HG03103 (cell line): ENCODE results near the gene CHN1.

ENCODE experiments used
- ATAC-seq: cut with Tn5 transposase; IDR thresholded peaks from one replicate; pipeline ENCODE4 v1.9.1; 2021; ENCODE audit warnings: low read depth; ENCODE audit not compliant: unreplicated experiment

CHN1 gene

DNA sequence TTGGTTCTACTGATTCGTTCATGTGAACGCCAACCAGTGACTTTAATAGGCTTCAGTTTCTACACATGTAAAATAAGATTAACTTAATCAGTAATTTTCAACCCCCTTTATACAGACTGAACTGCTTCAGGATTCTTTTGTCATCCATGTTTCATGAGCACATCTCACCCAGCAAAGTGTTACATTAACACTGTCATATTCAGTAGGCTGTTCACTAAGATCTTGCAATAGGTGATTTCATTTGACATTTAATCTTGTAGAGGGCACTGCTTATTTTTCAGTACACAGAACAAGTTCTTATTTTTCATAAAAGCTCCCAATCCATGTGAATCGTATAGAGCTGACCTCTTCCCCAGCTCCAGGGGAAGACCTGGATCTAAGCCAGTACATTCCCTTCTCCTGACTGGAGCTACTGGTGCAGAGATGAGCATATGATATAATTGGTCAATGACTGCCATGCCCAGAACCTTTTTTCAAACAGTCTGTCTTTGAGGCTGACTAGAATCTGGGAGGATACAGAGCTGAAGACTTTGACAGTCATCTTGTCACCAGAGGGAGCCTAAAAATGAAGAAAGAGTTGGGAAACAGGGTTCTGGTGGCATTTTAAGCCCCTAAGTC, 168.7 kb downstream of the CHN1 start:
- ATAC-seq: no peak

DNA sequence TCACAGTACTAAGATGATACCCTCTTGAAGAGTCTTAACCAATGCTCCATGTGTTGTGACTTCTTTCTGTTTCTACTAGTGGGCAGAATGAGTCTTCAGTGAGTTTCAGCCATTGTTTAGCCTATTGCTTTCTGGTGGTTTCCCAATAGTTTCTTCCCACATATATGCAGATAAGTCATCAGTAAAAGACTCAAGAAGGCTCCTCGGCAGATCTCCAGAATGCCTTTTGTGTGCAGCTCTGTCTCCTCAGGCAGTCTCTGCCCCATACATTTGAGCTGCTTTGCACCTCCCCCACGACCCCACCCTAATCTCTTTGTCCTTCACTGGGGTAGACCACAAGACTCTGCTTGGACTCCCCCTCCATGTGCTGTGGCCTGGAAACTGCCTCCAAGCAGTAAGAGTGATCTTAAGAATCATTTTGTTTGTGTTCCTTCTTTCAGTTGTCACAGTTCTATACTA, 169.4 kb downstream of the CHN1 start:
- ATAC-seq: no peak

- no peak for ATAC-seq
These were observed 171.4 kb downstream of the CHN1 start for GRCh38 chr2:174833737-174834136.

GRCh38 chr2:174830561-174830960, 174.6 kb downstream of the CHN1 start:
- ATAC-seq: no peak

DNA sequence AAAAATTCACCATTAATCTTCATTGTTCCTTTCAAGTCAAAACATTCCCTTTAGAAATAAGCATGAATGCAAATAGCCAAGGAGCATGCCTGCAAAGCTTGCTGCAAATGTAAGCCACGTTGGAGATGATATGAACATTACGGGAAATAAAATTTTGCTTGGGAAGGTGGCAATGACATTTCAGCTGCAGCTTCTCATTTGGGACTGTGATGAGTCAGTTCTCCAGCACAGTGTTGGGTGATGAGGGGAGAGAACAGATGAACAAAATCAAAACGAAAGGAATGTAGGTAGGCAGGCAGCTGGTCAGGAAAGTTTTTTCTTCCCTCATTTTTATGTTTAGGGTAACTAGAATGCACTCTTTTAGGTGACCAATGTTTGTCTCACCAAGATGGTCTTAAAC, 175.6 kb downstream of the CHN1 start:
- ATAC-seq: no peak

DNA sequence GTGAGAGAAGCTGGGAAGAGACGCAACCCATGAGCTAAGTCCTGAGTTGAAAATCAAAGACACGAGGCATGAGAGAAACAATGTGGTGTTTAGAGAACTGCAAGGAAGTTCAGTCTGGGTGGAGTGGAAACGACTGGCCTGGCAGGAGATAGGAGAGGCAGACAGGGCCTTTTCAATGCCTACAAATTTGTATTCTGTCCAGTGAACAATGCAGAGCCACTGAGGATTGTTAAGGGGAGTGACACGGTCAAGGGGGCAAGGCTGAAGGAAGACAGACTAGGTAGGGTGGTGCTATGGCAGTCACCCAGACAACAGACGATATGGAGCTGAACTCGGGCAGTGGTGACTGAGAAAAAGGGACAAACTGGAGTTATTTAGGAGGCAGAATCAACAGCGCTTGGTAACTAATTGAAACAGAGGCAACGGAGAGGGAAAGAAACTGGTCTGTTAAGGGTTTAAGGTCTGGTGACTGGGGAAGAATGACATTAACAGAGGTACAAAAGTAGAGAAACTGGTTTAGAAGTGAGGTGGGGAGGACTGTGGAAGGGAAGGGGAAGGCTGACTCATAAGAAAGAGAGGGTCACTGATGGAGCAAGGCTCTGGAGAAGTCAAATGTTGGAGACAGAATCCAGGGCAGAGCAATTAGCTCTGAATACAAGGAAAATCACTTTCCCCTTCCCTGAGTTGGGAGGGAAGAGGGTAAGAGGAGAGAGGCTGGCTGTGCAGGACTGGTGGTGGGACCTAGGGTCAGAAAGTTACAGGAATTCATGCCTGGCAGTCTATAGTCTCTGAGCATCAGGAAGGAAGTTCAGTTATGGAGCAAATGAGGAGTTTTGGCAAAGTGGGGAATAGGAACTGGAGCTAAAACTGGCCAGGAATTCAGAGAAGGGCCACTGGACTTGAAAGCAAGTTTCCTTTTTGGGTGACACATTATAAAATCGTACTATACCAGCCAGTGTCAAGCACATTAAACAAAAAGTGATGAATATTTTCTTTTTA, 177.5 kb downstream of the CHN1 start:
- ATAC-seq: no peak

DNA sequence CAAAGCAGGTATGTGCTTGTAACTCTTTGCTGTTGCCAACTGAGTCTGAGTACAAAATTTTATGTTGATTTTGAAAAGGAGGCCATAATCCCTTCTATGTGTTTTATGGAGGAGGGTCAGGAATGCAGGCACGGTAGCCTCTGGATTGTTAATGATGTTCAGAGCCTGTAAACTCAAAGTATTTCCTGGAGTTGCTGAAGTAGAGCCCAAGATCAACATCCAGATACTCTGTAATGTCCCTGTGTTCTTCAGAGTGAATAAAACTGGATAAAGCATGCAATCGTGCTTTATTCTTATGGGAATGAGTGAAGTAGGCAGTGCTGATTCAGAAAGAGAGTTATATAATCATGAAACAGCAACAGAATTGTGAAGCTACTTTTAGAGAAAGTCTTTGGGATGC, 179.1 kb downstream of the CHN1 start:
- ATAC-seq: no peak

DNA sequence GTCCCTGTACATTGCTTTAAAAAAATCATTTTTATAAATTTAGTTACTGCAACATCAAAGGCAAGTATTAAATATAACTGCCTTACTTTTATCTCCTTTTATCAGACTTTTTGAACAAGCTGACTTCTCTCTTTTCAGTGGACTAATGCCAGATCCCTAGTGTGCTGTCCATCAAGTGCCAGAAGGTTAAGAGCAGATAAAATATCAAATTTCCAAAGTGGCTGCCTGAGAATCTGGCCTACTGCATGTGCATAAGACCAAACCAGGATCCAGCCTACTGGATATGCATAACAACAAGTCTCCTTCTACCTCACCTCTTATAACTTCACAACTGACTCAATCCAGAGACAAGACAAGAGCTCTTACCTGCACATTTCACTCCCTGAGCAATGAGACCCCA, 181.1 kb downstream of the CHN1 start:
- no peak for ATAC-seq

- no peak for ATAC-seq
These were observed 183.6 kb downstream of the CHN1 start for GRCh38 chr2:174821628-174822027.

- ATAC-seq: no peak
These were observed 184.8 kb downstream of the CHN1 start for GRCh38 chr2:174820361-174820760.

GRCh38 chr2:174815526-174815925, 189.7 kb downstream of the CHN1 start:
- ATAC-seq: no peak

DNA sequence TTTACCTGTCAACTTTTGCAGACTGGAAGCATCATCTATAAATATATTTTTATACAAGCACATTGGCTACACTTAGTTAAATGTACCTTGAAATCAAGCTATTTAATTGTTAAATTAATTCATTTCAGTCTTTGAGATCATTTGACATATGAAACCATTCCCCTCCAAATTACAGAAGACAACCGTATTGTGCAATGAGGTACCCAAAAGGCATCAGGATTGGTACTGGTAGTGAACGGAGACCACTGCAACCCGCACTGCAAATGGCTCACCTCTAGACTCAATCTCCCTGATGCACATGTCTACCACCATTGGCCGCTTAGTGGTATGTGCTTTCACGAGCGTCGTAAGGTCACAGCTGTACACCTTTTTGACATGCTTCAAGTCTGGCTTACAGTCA, 193.1 kb downstream of the CHN1 start:
- ATAC-seq: no peak

GRCh38 chr2:174807931-174808330, 197.2 kb downstream of the CHN1 start:
- no peak for ATAC-seq

GRCh38 chr2:174805803-174806202, 199.4 kb downstream of the CHN1 start:
- no peak for ATAC-seq

DNA sequence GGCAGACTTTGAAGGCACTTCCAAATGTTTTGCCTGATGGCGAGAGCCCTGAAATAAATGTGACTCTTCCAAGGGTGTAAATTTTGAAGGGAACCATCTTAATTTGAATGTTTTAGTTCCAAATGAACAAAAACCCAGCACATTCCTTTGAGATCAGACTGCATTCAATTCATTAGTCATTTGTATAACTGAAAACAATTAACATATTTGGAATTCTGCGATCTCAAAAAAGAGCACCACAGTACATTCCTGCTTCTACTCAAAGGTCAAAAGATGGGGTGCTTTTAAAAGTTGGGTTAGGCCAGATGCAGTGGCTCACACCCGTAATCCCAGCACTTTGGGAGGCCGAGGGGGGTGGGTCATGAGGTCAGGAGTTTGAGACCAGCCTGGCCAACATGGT, 202.7 kb downstream of the CHN1 start:
- no peak for ATAC-seq

DNA sequence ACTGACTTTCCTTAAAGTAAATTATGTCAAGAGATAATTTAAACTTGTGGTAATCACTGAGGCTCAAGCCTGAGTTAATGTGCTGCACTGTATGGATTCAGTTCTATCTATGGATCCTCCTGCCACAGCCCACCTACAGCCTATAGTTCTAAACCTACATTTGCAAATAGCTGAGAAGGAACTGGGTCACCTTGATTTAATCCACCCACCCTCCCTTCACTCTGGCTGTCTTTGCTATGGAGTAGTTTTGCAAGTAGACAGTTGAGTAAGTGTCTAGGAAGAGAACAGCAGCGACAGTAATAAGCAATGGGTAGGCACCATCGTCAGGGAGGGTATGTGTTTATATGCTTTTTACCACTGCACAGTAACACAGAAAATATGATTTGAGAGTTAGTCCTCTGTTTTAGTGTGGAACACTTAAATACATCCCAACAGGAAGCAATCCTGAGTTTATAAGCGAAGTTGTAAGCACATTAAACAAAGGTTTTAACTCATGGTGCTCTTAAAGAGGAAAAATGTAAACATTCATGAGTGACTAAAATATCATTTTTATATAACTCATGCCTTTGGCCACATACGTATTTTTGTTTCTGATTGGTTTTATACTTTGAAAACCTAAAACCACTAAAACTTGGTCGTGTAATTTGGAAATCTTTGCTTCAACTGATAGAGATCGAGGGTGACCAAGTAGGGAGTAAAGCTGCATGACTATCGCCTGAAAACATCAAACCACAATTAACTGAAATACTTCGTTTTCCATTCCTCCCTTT, 204.6 kb downstream of the CHN1 start:
- ATAC-seq: no peak

- ATAC-seq: no peak
These were observed 206.4 kb downstream of the CHN1 start for GRCh38 chr2:174798801-174799200.

DNA sequence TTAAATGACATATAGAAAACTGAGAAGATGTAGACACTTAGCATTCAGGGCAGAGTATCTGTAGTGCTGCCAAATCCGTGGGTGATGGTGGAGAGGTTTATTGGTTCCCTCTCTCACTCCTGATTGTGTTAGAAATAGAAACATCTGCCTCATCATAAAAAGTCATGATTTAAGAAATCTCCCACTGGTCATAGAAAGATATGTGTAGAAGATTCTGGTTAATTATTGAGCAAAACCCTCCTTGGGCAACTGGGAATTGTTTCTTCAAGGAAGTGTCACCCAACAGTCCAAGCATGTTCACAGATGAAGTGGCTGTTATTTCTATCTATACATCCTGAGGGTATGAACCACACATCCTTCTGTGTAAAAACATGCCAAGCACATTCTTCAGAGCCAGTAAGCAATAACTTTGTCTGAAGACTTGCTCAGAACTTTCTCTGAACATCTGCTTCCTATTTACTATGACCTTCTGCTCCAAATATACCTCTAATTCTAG, 207.4 kb downstream of the CHN1 start:
- no peak for ATAC-seq

GRCh38 chr2:174796319-174796771, 208.8 kb downstream of the CHN1 start:
- no peak for ATAC-seq

DNA sequence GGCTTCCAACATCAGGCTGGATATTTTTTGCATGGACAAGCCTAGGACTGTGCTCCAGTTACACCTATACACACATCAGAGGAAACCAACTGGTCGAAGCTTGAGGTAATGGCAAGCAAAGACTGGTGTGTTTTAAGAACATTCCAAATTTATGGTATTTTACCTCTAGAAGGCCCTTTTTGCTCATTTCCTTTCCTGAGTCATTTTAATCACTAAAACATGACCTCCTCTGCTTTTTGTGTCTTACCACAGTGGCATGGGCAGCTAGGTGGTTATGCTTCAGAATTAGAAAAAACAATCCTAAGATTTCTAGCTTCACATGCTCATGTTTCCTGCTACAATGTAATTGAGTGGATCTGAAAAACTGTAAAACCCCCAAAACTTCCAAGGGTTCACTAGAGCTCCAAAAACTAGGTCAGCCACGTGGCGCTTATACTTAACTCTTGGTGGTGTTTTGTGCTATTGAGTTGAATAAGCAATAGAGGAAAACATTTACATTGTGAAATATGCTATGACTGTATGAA, 210.3 kb downstream of the CHN1 start:
- ATAC-seq: no peak
